IPS DF 6.9 (cell line): Measurements from ENCODE around the gene ARSJ.
"Not testable (repeated sequence)": the region's sequence is repeated elsewhere in the genome, so short reads cannot be mapped to it uniquely, and the experiment has no call there.

Experiments used
- DNase-seq: peaks from one replicate; pipeline ENCODE4 v3.0.0-alpha.2; 2013; ENCODE audit warnings: low read depth, low spot score
- H3K27ac ChIP-seq: one replicate; pipeline ENCODE4 v1.5.1; 2013; ENCODE audit warnings: low read length, control low read depth
- H3K27me3 ChIP-seq: 2 replicates; pipeline ENCODE4 v1.6.1; 2013; ENCODE audit warnings: mild to moderate bottlenecking, low read length; ENCODE audit not compliant: control insufficient read depth, insufficient read depth
- H3K36me3 ChIP-seq: 2 replicates; pipeline ENCODE4 v1.6.1; 2013; ENCODE audit warnings: low read length; ENCODE audit not compliant: control insufficient read depth, insufficient read depth
- H3K4me1 ChIP-seq: 2 replicates; pipeline ENCODE4 v1.6.1; 2013; ENCODE audit warnings: low read length; ENCODE audit not compliant: control insufficient read depth, insufficient read depth
- H3K4me3 ChIP-seq: 2 replicates; pipeline ENCODE4 v1.5.1; 2013; ENCODE audit warnings: mild to moderate bottlenecking, low read length
- H3K9me3 ChIP-seq: 2 replicates; pipeline ENCODE4 v1.6.1; 2013; ENCODE audit warnings: low read length, inconsistent platforms; ENCODE audit not compliant: control insufficient read depth, insufficient read depth
- WGBS: extraction: QIAGEN DNeasy Blood & Tissue Kit; methylation state at CpG from one replicate; pipeline ENCODE4 v1.1.7; 2013; ENCODE audit warnings: mixed read lengths, missing lambda C conversion rate; ENCODE audit not compliant: insufficient read length, insufficient coverage; 5-methylcytosine and 5-hydroxymethylcytosine counted together

Gene ARSJ

GRCh38 chr4:114013201-114013600, 33.8 kb upstream of the ARSJ start:
- H3K9me3 ChIP-seq, DNase-seq, H3K4me3 ChIP-seq, H3K4me1 ChIP-seq, H3K27ac ChIP-seq, H3K27me3 ChIP-seq, H3K36me3 ChIP-seq: not testable (repeated sequence)
- WGBS, result no CpG with 5 or more reads among the region's 4 CpGs

- Histone ChIP-seq H3K4me1 (no peaks in the 10 kb centered on the region), H3K9me3 (no peaks in the 10 kb centered on the region), H3K4me3 (no peak overlapping the region), H3K27me3 (no peaks in the 10 kb centered on the region), H3K27ac (no peak overlapping the region), H3K36me3 (no peaks in the 10 kb centered on the region)
- no peak for DNase-seq
- no CpG with 5 or more reads among the region's 8 CpGs for WGBS
Observed at GRCh38 chr4:114012749-114013148, 33.3 kb upstream of the ARSJ start.

- no peak overlapping the region for H3K27ac ChIP-seq
- no CpG with 5 or more reads among the region's 4 CpGs for WGBS
Observed at GRCh38 chr4:114005569-114006442, 26.4 kb upstream of the ARSJ start.

GRCh38 chr4:114004483-114005226, 25.2 kb upstream of the ARSJ start:
- DNase-seq, H3K27ac ChIP-seq, H3K4me1 ChIP-seq, H3K36me3 ChIP-seq, H3K4me3 ChIP-seq, H3K27me3 ChIP-seq, H3K9me3 ChIP-seq: not testable (repeated sequence)
- no CpG with 5 or more reads among the region's 20 CpGs for WGBS

More at GRCh38 chr4:114005569-114006442, 26.4 kb upstream of the ARSJ start:
- DNase-seq, result no peak
- Histone ChIP-seq H3K4me3 (no peak overlapping the region), H3K4me1 (peaks cover 2% of the 10 kb centered on the region; the same call in 1 of the 2 replicates), H3K27me3 (no peaks in the 10 kb centered on the region), H3K9me3 (no peaks in the 10 kb centered on the region), H3K36me3 (no peaks in the 10 kb centered on the region)

GRCh38 chr4:113998531-113998930, 19.1 kb upstream of the ARSJ start:
- DNase-seq, result no peak
- no peak overlapping the region for H3K27ac ChIP-seq
- H3K27me3 ChIP-seq, result no peaks in the 10 kb centered on the region
- no peaks in the 10 kb centered on the region for H3K9me3 ChIP-seq
- WGBS, result no CpG with 5 or more reads among the region's 1 CpG
- H3K4me1 ChIP-seq, result peaks cover 2% of the 10 kb centered on the region; the same call in 1 of the 2 replicates
- H3K36me3 ChIP-seq, result no peaks in the 10 kb centered on the region
- H3K4me3 ChIP-seq, result no peak overlapping the region

- Histone ChIP-seq H3K4me1 (peaks cover 2% of the 10 kb centered on the region; the same call in 1 of the 2 replicates), H3K27ac (no peak overlapping the region), H3K36me3 (no peaks in the 10 kb centered on the region), H3K9me3 (no peaks in the 10 kb centered on the region), H3K4me3 (no peak overlapping the region), H3K27me3 (no peaks in the 10 kb centered on the region)
- no CpG with 5 or more reads among the region's 5 CpGs for WGBS
- DNase-seq, result no peak
Observed at GRCh38 chr4:113998079-113998478, 18.6 kb upstream of the ARSJ start.

- H3K4me3 ChIP-seq, result no peak overlapping the region
- H3K9me3 ChIP-seq, result no peaks in the 10 kb centered on the region
- H3K27me3 ChIP-seq, result no peaks in the 10 kb centered on the region
- WGBS, result no CpG with 5 or more reads among the region's 1 CpG
- H3K4me1 ChIP-seq, result peaks cover 2% of the 10 kb centered on the region; the same call in 1 of the 2 replicates
- no peak for DNase-seq
- no peaks in the 10 kb centered on the region for H3K36me3 ChIP-seq
- H3K27ac ChIP-seq, result no peak overlapping the region
Observed at GRCh38 chr4:113997206-113997605, 17.8 kb upstream of the ARSJ start.

GRCh38 chr4:113996599-113997177, 17.2 kb upstream of the ARSJ start:
- DNase-seq, result no peak
- Histone ChIP-seq H3K9me3 (no peaks in the 10 kb centered on the region), H3K27ac (no peak overlapping the region)

GRCh38 chr4:113993887-113994286, 14.4 kb upstream of the ARSJ start:
- Histone ChIP-seq H3K27me3 (no peaks in the 10 kb centered on the region), H3K9me3 (no peaks in the 10 kb centered on the region), H3K4me3 (no peak overlapping the region), H3K36me3 (no peaks in the 10 kb centered on the region), H3K4me1 (peaks cover 2% of the 10 kb centered on the region; the same call in 1 of the 2 replicates), H3K27ac (no peak overlapping the region)
- no peak for DNase-seq

More at GRCh38 chr4:113996599-113997177, 17.2 kb upstream of the ARSJ start:
- Histone ChIP-seq H3K4me1 (peaks cover 2% of the 10 kb centered on the region; the same call in 1 of the 2 replicates), H3K36me3 (no peaks in the 10 kb centered on the region), H3K27me3 (no peaks in the 10 kb centered on the region), H3K4me3 (no peak overlapping the region)
- no CpG with 5 or more reads among the region's 4 CpGs for WGBS

GRCh38 chr4:113990886-113991285, 11.4 kb upstream of the ARSJ start:
- no peak overlapping the region for H3K4me3 ChIP-seq
- H3K36me3 ChIP-seq, result no peaks in the 10 kb centered on the region
- no CpG with 5 or more reads among the region's 3 CpGs for WGBS
- H3K27me3 ChIP-seq, result no peaks in the 10 kb centered on the region
- DNase-seq, result no peak
- no peaks in the 10 kb centered on the region for H3K9me3 ChIP-seq
- no peaks in the 10 kb centered on the region for H3K4me1 ChIP-seq
- H3K27ac ChIP-seq, result no peak overlapping the region
